Fibroblast of pulmonary artery (primary cell): Measurements from ENCODE around the gene MSH2.

Experiments
- DNase-seq: peaks from one replicate; pipeline ENCODE4 v3.0.0-alpha.2; 2010; ENCODE audit warnings: low read depth
- H3K4me3 ChIP-seq: replicated peaks from 2 replicates; pipeline ENCODE4 v1.5.1; 2011; ENCODE audit warnings: low read depth, mild to moderate bottlenecking, control low read depth, low read length, moderate library complexity
- CTCF ChIP-seq: IDR thresholded peaks from 2 replicates; pipeline ENCODE4 v1.5.1; 2011; ENCODE audit warnings: mild to moderate bottlenecking, control low read depth, low read length, inconsistent platforms; ENCODE audit errors: missing control alignments

The MSH2 gene

DNA sequence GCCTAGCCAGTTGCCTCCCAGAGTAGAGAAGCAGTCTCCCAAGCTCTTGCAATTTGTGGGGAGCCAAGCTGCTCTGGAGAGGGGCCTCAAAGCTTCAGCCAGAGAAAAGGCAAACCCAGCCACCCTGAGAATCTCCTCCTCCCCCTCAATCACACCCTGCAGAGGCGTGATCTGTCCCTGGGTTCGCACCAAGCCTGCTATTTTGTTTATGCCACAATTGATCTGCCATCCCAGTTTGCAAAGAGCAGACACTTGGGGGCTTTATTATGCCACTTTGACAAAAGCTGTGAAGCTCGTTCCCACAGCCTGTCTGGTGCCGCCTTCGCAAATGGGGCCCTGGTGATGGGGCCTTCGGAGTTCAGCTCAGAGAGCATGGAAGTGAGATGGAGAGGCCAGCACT, 125.5 kb downstream of the MSH2 start:
- TF ChIP-seq CTCF: no peak
- no peak for DNase-seq
- H3K4me3 ChIP-seq: no peak overlapping the region

DNA sequence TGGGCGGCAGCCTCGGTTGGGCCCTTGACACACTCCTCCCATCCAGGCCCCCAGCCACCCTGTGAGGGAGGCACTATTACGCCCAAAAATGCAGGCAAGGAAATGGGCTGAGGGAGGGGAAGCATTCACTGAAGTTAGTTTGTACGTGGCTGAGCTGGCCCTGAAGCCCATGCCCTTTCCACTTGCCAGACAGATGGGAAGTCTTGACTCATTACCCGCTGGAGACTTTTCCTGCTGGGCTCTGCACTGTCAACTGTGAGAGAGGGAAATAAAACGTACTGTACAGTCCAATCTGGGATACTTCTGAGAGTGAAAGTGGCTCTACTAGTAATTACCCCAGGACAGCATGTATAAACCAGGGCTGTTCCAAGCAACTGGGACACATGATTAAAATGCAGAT, 125.9 kb downstream of the MSH2 start:
- no peak overlapping the region for H3K4me3 ChIP-seq
- TF ChIP-seq CTCF: no peak
- DNase-seq: no peak

GRCh38 chr2:47530105-47530760, 127.3 kb downstream of the MSH2 start:
- DNase-seq: no peak
- TF ChIP-seq CTCF: no peak
- H3K4me3 ChIP-seq: no peak overlapping the region

GRCh38 chr2:47531378-47532042, 128.6 kb downstream of the MSH2 start:
- DNase-seq: no peak
- no peak overlapping the region for H3K4me3 ChIP-seq
- TF ChIP-seq CTCF: no peak
